Femur (tissue), 1 donor: Measurements from ENCODE around the gene RTF2.

Experiments used
- DNase-seq: peaks from one replicate; pipeline ENCODE4 v3.0.0-alpha.2; 2017

Gene RTF2

DNA sequence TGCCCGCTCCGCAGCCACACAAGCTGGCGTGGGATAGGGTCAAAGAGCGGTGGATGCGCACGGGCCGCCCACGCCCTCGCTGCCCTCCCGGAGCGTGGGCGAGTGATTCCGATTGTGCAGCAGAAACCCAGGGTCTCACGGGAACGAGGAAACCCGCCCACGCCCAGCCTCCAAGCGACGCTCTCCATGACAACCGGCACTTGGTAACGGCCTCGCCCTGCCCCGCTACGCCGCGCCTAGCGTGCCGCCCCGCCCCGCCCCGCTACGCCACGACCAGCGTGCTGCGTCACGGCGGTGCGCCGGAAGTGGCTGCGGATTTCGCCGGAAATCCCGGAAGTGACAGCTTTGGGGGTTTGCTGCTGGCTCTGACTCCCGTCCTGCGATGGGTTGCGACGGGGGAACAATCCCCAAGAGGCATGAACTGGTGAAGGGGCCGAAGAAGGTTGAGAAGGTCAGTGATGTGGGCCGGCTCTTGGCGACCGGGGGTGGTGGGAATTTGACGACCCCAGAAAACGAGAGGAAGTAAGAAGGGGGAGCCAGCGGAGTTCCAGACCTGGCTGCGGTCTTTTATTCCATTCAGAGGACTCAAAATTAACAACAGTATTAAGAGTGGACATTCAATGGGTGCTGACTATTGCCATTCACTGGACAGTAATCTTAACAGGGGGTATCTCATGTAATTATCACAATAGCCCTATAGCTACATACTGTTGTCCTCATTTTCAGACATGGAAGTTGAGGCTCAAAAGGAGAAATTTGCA, at the start of gene RTF2:
TSS of gene RTF2 (plus strand) at position 312 of the 761 bp plus-strand sequence. CDS start at position 383, 71 bp downstream.
- DNase-seq, result peak; percentile 97

DNA sequence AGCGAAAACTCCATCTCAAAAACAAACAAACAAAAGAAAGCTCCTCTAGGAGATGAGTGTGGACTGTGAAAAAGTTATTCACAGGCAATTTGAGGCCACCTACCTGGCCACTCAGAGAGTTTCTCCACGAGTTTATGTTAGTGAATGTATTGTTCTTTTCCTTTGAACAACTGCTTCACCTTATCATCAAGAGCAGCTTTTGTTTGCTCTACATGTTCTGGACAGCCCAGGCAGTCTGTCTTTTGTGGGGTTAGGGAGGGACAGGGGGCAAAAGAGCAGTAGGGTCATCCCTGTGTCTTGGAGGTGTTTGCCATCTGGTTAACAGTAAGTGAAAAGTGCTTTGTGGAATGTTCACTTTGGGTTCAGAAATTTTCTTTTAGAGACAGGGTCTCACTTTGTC, 48.4 kb upstream of the RTF2 start:
- no peak for DNase-seq

DNA sequence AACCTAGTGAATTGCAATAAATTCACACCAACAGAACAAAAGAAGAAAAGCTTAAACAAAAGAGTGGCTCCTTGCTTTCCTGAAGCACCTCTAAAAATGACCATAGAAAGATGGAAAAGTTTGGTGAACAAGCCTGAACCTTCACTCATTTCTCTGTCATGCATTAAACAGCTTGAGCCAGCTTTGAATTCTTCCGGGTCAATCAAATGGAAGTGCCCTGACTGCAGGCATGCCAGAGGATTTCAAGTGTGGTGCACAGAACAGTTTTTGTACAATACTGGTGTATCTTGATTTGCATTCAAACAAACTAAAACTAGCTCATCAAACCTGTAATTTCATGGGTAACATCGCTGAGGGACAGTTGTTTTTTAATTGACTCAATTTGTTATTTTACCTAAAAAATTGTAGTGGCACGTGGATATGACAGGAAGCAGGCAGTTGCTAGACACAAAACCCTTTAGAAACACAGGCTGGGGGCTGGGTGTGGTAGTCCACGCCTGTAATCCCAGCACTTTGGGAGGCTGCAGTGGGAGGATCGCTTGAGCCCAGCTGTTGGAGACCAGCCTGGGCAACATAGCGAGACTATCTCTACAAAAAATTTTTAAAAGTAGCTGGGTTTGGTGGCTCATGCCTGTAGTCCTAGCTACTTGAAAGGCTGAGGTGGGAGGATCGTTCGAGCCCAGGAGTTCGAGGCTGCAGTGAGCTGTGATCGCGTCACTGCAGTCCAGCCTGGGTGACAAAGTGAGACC, 47.3 kb upstream of the RTF2 start:
- DNase-seq, result no peak

GRCh38 chr20:56422076-56422823, 46.2 kb upstream of the RTF2 start:
- no peak for DNase-seq

DNA sequence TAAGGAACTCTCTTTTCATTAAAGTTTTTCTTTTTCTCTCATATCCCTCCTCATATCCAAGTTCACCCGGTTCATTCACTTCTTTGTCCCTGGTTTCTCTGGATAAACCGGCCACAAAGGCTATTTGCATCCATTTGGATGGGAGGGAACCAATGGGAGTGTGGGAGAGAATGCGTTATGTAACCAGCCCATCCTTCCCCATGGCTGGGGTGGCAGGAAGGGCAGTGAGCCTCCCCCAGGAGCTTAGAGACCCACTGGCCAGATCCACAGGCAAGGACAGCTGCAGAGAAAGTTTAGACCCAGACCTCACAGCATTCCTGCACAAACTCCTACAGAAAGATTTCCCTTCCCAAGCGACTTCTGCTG, 45.6 kb upstream of the RTF2 start:
- no peak for DNase-seq

- DNase-seq, result no peak
Measured at GRCh38 chr20:56423211-56423610, 45.2 kb upstream of the RTF2 start.

GRCh38 chr20:56423886-56424285, 44.5 kb upstream of the RTF2 start:
- DNase-seq, result no peak

- no peak for DNase-seq
Measured at GRCh38 chr20:56424931-56425330, 43.5 kb upstream of the RTF2 start.

- no peak for DNase-seq
Measured at GRCh38 chr20:56426026-56426425, 42.4 kb upstream of the RTF2 start.

DNA sequence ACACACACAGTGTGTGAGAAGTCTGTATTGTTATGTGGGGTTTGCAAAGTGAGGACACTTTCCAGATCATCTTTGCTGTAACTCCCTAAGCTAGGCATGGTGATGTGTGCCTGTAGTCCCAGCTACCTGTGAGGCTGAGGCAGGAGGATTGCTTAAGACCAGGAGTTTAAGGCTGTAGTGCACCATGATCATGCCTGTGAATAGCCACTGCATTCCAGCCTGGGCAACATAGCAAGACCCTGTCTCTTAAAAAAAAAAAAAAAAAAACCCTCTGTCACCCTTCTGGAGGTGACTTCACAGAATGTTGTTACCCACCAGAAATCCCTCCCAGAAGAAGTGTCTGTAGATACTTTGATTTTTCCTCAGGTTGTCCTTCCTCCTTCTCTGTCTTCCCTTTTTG, 41.5 kb upstream of the RTF2 start:
- DNase-seq, result no peak

- no peak for DNase-seq
Measured at GRCh38 chr20:56427797-56428196, 40.6 kb upstream of the RTF2 start.

DNA sequence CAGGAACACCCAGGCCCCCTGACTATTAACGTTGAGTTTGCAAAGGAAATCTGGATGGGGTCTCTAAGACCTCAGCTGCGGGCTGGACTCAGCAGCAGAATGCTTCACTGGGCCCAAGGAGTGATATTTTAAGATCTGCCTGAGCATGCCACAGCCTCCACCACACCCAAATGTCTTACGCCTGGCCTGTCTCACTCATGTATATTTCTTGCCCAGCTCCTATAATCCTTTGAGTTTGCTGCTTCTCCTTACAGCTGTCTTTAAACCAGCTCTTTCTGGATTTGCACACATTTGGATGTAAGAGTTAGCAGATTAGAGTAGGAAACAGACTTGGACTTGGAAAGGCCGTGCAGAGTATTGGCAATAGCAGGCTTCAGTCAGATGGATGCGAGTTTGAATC, 40.0 kb upstream of the RTF2 start:
- DNase-seq, result no peak

GRCh38 chr20:56428881-56429280, 39.5 kb upstream of the RTF2 start:
- no peak for DNase-seq

GRCh38 chr20:56429502-56429901, 38.9 kb upstream of the RTF2 start:
- no peak for DNase-seq

- no peak for DNase-seq
Measured at GRCh38 chr20:56429941-56430340, 38.5 kb upstream of the RTF2 start.

DNA sequence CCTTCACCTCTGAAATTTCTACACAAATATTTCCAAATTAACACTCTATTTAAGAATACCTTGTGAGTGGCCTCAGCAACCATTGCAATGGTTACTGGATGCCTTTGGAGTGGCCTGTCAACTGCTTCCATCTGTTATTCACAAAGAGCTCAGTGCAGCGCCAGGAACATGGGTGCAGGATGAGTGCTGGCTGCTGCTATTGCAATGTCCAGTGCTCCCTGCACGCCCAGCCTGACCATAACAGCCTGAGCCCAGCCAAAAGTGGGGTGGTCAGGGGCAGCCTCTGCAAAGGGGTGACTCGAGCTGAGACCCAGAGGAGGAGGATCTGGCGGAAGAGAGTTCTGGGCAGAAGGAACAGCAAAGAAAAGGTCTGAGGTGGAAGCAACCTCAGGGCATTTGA, 38.0 kb upstream of the RTF2 start:
- no peak for DNase-seq

DNA sequence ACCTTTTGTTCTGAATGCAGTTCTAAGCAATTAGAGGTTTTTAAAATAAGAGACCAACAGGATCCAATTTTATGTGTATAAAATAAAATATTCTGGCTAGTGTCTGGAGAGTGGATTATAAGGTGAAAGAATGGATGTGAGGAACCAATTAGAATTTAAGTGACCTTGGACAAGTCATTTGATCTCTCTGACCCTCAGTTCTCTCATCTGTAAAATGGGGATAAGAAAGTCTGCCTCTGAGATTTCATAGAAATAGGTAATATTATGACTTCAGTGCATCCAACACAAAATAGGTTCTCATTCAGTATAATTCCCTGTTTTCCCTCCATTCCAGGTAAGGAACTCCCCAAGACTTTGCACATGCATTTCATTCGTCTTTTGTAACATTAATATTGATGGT, 37.5 kb upstream of the RTF2 start:
- no peak for DNase-seq

GRCh38 chr20:56431471-56431870, 37.0 kb upstream of the RTF2 start:
- no peak for DNase-seq

DNA sequence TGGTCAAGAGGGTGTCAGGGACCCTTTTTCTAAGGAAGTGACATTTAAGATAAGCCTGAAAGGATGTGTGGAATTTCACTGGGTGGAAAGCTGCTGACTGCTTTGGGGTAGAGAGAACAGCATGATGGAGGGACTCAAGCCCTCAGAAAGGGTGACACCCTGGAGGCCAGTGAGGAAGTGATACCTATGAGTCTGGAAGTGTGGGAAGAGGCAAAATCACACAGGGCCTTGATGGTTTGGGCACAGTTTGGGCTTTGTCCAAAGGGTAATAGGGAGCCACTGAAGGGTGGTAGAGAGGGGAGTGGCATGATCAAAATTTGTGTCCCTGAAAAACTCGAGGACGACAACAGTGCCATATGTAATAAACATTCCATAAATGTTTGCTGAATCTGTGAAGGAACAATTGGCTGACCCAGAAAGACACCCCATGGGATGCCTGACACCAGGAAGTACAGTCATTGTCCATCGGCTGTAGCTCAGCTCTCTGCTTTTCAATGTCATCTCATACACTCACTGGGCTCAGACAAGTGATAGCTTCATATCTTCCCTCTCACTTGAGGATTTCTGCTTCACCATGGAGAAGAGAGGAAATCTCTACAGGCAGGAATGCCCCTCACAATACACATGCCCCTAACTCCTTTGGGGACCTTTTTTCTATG, 35.1 kb upstream of the RTF2 start:
- DNase-seq, result no peak

GRCh38 chr20:56433880-56434255, 34.6 kb upstream of the RTF2 start:
- DNase-seq, result no peak

DNA sequence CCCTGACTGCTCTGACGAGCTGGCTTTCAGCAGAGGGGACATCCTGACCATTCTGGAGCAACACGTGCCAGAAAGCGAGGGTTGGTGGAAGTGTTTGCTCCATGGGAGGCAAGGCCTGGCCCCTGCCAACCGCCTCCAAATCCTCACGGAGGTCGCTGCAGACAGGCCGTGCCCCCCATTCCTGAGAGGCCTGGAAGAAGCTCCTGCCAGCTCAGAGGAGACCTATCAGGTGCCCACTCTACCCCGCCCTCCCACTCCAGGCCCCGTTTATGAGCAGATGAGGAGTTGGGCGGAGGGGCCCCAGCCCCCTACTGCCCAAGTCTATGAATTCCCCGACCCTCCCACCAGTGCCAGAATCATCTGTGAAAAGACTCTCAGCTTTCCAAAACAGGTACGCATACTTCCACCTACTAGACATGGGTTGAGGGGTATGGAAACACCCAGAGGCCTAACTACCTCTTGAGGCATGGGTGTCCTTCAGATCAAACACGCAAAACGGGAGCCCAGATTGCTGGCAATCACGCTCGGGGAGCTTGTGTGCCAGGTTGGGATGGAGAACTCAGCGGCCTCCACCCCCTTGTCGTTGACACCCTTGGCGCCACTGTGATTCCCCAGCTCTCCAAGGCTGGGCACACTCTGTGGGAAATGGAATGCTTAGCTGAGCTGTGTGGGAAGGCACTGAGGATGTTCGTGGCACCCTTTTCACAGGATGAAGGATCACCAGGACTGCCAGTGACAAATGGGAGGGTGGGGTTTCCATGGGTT, 31.0 kb upstream of the RTF2 start:
- DNase-seq, result no peak

- no peak for DNase-seq
Measured at GRCh38 chr20:56438284-56438683, 30.1 kb upstream of the RTF2 start.
